Fibroblast of lung (primary cell): ENCODE data around the gene RHOT1. TPM values are rescaled to one million over a fixed set of nuclear protein-coding genes. Genes with fewer than 3 reads are reported as not detected.

Source experiments
- DNase-seq, 2 donors: peaks; one replicate each; pipeline versions ENCODE4 v3.0.0 to v3.0.0-alpha.2; 2010; ENCODE audit warnings: low read depth in 2 of 2
- H2AFZ ChIP-seq: 2 replicates; pipeline ENCODE4 v1.5.1; 2012; ENCODE audit warnings: low read length, control low read depth, inconsistent platforms
- H3K27ac ChIP-seq: 2 replicates; pipeline ENCODE4 v1.5.1; 2011; ENCODE audit warnings: low read length, control low read depth; ENCODE audit not compliant: insufficient read depth
- H3K27me3 ChIP-seq: 2 replicates; pipeline ENCODE4 v1.5.1; 2011; ENCODE audit warnings: mild to moderate bottlenecking, low read length; ENCODE audit not compliant: control insufficient read depth, insufficient read depth
- H3K36me3 ChIP-seq: 2 replicates; pipeline ENCODE4 v1.5.1; 2011; ENCODE audit warnings: low read length; ENCODE audit not compliant: control insufficient read depth, insufficient read depth
- H3K4me1 ChIP-seq: 2 replicates; pipeline ENCODE4 v1.5.1; 2011; ENCODE audit warnings: low read length; ENCODE audit not compliant: control insufficient read depth, insufficient read depth; ENCODE audit errors: extremely low read depth
- H3K4me2 ChIP-seq: 2 replicates; pipeline ENCODE4 v1.5.1; 2011; ENCODE audit warnings: low read length, control low read depth; ENCODE audit not compliant: insufficient read depth; ENCODE audit errors: extremely low read depth
- H3K4me3 ChIP-seq, 4 experiments: fragments of 200-600 bp in 1 of 4; sonication (generic) in 1 of 4; replicated peaks in 1 of 4; 2 replicates each; pipeline ENCODE4 v1.5.1; 2011 to 2016; ENCODE audit warnings: low read length in 4 of 4, low read depth in 3 of 4, mild to moderate bottlenecking in 3 of 4, control low read depth in 2 of 4, inconsistent platforms in 1 of 4, mixed read lengths in 1 of 4; ENCODE audit not compliant: insufficient read depth in 1 of 4; ENCODE audit errors: control extremely low read depth in 1 of 4
- H3K79me2 ChIP-seq: 2 replicates; pipeline ENCODE4 v1.5.1; 2012; ENCODE audit warnings: mild to moderate bottlenecking, low read length, inconsistent platforms; ENCODE audit not compliant: control insufficient read depth, insufficient read depth
- H3K9ac ChIP-seq: 2 replicates; pipeline ENCODE4 v1.5.1; 2011; ENCODE audit warnings: mild to moderate bottlenecking, low read length, control low read depth; ENCODE audit not compliant: insufficient read depth
- H3K9me3 ChIP-seq: 2 replicates; pipeline ENCODE4 v1.5.1; 2012; ENCODE audit warnings: low read depth, low read length; ENCODE audit not compliant: control insufficient read depth, insufficient read depth
- H4K20me1 ChIP-seq: 2 replicates; pipeline ENCODE4 v1.5.1; 2011; ENCODE audit warnings: low read length; ENCODE audit not compliant: control insufficient read depth, insufficient read depth; ENCODE audit errors: extremely low read depth
- CTCF ChIP-seq, 2 donors: IDR thresholded peaks in 1 of 2; conservative IDR thresholded peaks in 1 of 2; 1 replicate in 1 of 2; 2 replicates in 1 of 2; pipeline ENCODE4 v1.5.1; 2011 to 2012; ENCODE audit warnings: low read length in 2 of 2, control low read depth in 1 of 2, inconsistent platforms in 1 of 2, low read depth in 1 of 2, mild to moderate bottlenecking in 1 of 2
- EZH2 ChIP-seq: IDR thresholded peaks from 2 replicates; pipeline ENCODE4 v1.5.1; 2012; ENCODE audit warnings: low read length, control low read depth, mild to moderate bottlenecking; ENCODE audit errors: missing control alignments
- polyA plus RNA-seq, 2 donors: library from polyadenylated mRNA; depleted of rRNA in 1 of 2; stranded (reverse) in 1 of 2; unstranded in 1 of 2; fragments of >200 nt; gene quantifications; 2 replicates each; pipeline ENCODE4 v1.2.1, GENCODE V29; 2011 to 2012; ENCODE audit warnings: missing spikeins in 1 of 2
- total RNA-seq: library from RNA; depleted of rRNA; stranded (reverse); fragments of >200 nt; gene quantifications from 2 replicates; pipeline ENCODE4 v1.2.1, GENCODE V29; 2014

RHOT1 gene
- total and polyA plus RNA-seq, 2 donors (not counting 1 experiment from before 2014, with no cell fraction given) = 45.6 to 58.8 TPM

DNA sequence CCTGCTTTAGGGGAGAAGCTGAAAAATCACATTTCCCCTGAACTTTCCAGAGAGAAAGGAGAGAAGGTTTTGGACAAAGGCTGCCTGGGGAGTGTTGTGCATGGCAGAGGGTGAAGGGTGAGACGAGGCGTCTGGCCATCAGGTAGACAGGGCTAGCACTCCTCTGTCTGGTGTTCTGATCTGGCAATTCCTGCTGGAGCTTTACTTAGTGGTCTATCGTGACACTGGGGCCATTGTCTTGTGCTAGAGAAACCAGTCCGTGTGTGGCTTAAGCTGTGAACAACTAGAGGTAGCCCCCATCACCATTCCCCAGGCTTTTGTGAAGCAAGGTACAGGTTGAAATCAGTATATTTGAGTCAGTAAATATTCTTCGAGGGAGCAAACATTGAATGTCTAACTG, 131.8 kb downstream of the RHOT1 start:
- no peaks in the 10 kb centered on the region for H3K79me2 ChIP-seq
- no peak for TF ChIP-seq CTCF (conservative IDR thresholded peaks at IDR 0.05 in 1 of 2, IDR thresholded peaks at IDR 0.05 in 1 of 2; ENCODE audit: low read depth in 1 of 2, low read length in 2 of 2)
- no peak for TF ChIP-seq EZH2
- DNase-seq = no peak
- H3K9me3 ChIP-seq = no peaks in the 10 kb centered on the region
- H3K27ac ChIP-seq = no peak overlapping the region
- H3K36me3 ChIP-seq = no peaks in the 10 kb centered on the region
- H3K9ac ChIP-seq = no peak overlapping the region
- H4K20me1 ChIP-seq = no peaks in the 10 kb centered on the region
- H3K27me3 ChIP-seq = peaks cover 4% of the 10 kb centered on the region
- H2AFZ ChIP-seq = no peak overlapping the region
- H3K4me2 ChIP-seq = no peak overlapping the region
- H3K4me3 ChIP-seq = no peak overlapping the region
- peaks cover 13% of the 10 kb centered on the region for H3K4me1 ChIP-seq

DNA sequence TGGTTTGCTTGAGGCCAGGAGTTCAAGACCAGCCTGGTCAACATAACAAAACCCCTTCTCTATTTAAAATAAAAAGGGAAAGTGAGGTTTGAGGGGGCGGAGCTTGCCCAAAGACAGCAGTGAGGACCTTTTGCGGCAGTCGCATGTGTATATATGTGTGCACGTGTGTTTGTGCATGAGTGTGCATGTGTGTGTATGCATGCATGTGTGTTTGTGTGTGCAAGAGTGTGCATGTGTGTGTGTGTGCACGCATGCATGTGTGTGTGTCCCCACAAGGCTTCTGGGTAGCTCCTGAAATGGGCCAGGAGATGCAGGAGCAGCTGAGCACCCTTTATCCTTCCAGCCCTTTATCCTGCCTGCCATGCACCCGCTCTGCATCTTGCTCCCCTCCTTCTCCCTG, 132.3 kb downstream of the RHOT1 start:
- DNase-seq = no peak
- Histone ChIP-seq H4K20me1 (no peaks in the 10 kb centered on the region), H3K27me3 (peaks cover 2% of the 10 kb centered on the region), H3K4me1 (peaks cover 13% of the 10 kb centered on the region), H3K36me3 (no peaks in the 10 kb centered on the region), H3K9ac (no peak overlapping the region), H3K27ac (no peak overlapping the region), H3K4me2 (peak overlapping the region; percentile 46), H3K79me2 (no peaks in the 10 kb centered on the region), H3K9me3 (no peaks in the 10 kb centered on the region), H3K4me3 (no peak overlapping the region), H2AFZ (no peak overlapping the region)
- no peak for TF ChIP-seq CTCF (conservative IDR thresholded peaks at IDR 0.05 in 1 of 2, IDR thresholded peaks at IDR 0.05 in 1 of 2; ENCODE audit: low read depth in 1 of 2, low read length in 2 of 2)
- no peak for TF ChIP-seq EZH2

Other genes with a start within 250 kb of the RHOT1 start
- gene UTP6, start 240.8 kb upstream of the RHOT1 start, total RNA-seq = 23.3 and 24.4 TPM in 2 replicates
- 33.5 and 38.8 TPM in 2 replicates for gene UTP6, start 240.8 kb upstream of the RHOT1 start, polyA plus RNA-seq
- 18.7 and 26.1 TPM in 2 replicates for gene SUZ12, start 205.5 kb upstream of the RHOT1 start, total RNA-seq
- 26.4 and 30.3 TPM in 2 replicates for gene SUZ12, start 205.5 kb upstream of the RHOT1 start, polyA plus RNA-seq
- gene LRRC37B, start 135.1 kb upstream of the RHOT1 start, total RNA-seq = 13.1 and 25.6 TPM in 2 replicates
- 8.1 and 9.9 TPM in 2 replicates for gene LRRC37B, start 135.1 kb upstream of the RHOT1 start, polyA plus RNA-seq
- 0.17 and 0.26 TPM in 2 replicates for gene RHBDL3, start 123.3 kb downstream of the RHOT1 start, total RNA-seq
- gene RHBDL3, start 123.3 kb downstream of the RHOT1 start, polyA plus RNA-seq = 0.36 and 0.43 TPM in 2 replicates
- gene C17orf75, start 199.7 kb downstream of the RHOT1 start, total RNA-seq = 13.6 and 30.2 TPM in 2 replicates
- gene C17orf75, start 199.7 kb downstream of the RHOT1 start, polyA plus RNA-seq = 15.2 and 16.4 TPM in 2 replicates
- gene ZNF207, start 207.7 kb downstream of the RHOT1 start, total RNA-seq = 55.2 and 75.3 TPM in 2 replicates
- gene ZNF207, start 207.7 kb downstream of the RHOT1 start, polyA plus RNA-seq = 279 and 321 TPM in 2 replicates